ENCODE data around the gene LRRC18.

LRRC18 gene

GRCh38 chr10:48945441-48946130 lies 5.9 kb upstream of the LRRC18 start:
- no peaks in the 10 kb centered on the region for H3K27me3 ChIP-seq (ENCODE audit: control insufficient read depth in 1 of 2, insufficient read depth in 2 of 2, low read length in 2 of 2)
- H3K9ac ChIP-seq (ENCODE audit: low read length): no peak overlapping the region
- no peaks in the 10 kb centered on the region for H3K36me3 ChIP-seq (ENCODE audit: insufficient read depth, low read length)
- H3K27ac ChIP-seq (ENCODE audit: low read depth, low read length): no peak overlapping the region
- no peaks in the 10 kb centered on the region for H3K9me3 ChIP-seq (ENCODE audit: low read length)
- no peaks in the 10 kb centered on the region for H3K4me1 ChIP-seq (ENCODE audit: insufficient read depth, low read length)
- no peak overlapping the region for H3K4me3 ChIP-seq (ENCODE audit: low read depth in 1 of 2, low read length in 2 of 2)

GRCh38 chr10:48944171-48944570 lies 4.5 kb upstream of the LRRC18 start:
- no peak overlapping the region for H3K9ac ChIP-seq (ENCODE audit: low read length)
- no peaks in the 10 kb centered on the region for H3K36me3 ChIP-seq (ENCODE audit: insufficient read depth, low read length)
- no peaks in the 10 kb centered on the region for H3K4me1 ChIP-seq (ENCODE audit: insufficient read depth, low read length)
- H3K27me3 ChIP-seq (ENCODE audit: control insufficient read depth in 1 of 2, insufficient read depth in 2 of 2, low read length in 2 of 2): no peaks in the 10 kb centered on the region
- H3K4me3 ChIP-seq (ENCODE audit: low read depth in 1 of 2, low read length in 2 of 2): no peak overlapping the region
- H3K9me3 ChIP-seq (ENCODE audit: low read length): no peaks in the 10 kb centered on the region
- H3K27ac ChIP-seq (ENCODE audit: low read depth, low read length): no peak overlapping the region

- H3K4me1 ChIP-seq (ENCODE audit: insufficient read depth, low read length): no peaks in the 10 kb centered on the region
- H3K27me3 ChIP-seq (ENCODE audit: control insufficient read depth in 1 of 2, insufficient read depth in 2 of 2, low read length in 2 of 2): no peaks in the 10 kb centered on the region
- no peaks in the 10 kb centered on the region for H3K36me3 ChIP-seq (ENCODE audit: insufficient read depth, low read length)
Measured at GRCh38 chr10:48943096-48943495, 3.5 kb upstream of the LRRC18 start.

GRCh38 chr10:48941427-48942075 lies 1.9 kb upstream of the LRRC18 start:
- Histone ChIP-seq H3K27me3 (ENCODE audit: control insufficient read depth in 1 of 2, insufficient read depth in 2 of 2, low read length in 2 of 2) (no peaks in the 10 kb centered on the region), H3K27ac (ENCODE audit: low read depth, low read length) (no peak overlapping the region), H3K4me1 (ENCODE audit: insufficient read depth, low read length) (no peaks in the 10 kb centered on the region), H3K9ac (ENCODE audit: low read length) (no peak overlapping the region), H3K36me3 (ENCODE audit: insufficient read depth, low read length) (no peaks in the 10 kb centered on the region), H3K4me3 (ENCODE audit: low read depth in 1 of 2, low read length in 2 of 2) (no peak overlapping the region), H3K9me3 (ENCODE audit: low read length) (no peaks in the 10 kb centered on the region)

More at GRCh38 chr10:48943096-48943495, 3.5 kb upstream of the LRRC18 start:
- H3K4me3 ChIP-seq (ENCODE audit: low read depth in 1 of 2, low read length in 2 of 2): no peak overlapping the region
- H3K9me3 ChIP-seq (ENCODE audit: low read length): no peaks in the 10 kb centered on the region
- no peak overlapping the region for H3K9ac ChIP-seq (ENCODE audit: low read length)
- no peak overlapping the region for H3K27ac ChIP-seq (ENCODE audit: low read depth, low read length)

- Histone ChIP-seq H3K27ac (ENCODE audit: low read depth, low read length) (no peak overlapping the region), H3K4me1 (ENCODE audit: insufficient read depth, low read length) (no peaks in the 10 kb centered on the region), H3K4me3 (ENCODE audit: low read depth in 1 of 2, low read length in 2 of 2) (no peak overlapping the region), H3K9ac (ENCODE audit: low read length) (no peak overlapping the region), H3K9me3 (ENCODE audit: low read length) (no peaks in the 10 kb centered on the region), H3K36me3 (ENCODE audit: insufficient read depth, low read length) (no peaks in the 10 kb centered on the region), H3K27me3 (ENCODE audit: control insufficient read depth in 1 of 2, insufficient read depth in 2 of 2, low read length in 2 of 2) (no peaks in the 10 kb centered on the region)
Measured at GRCh38 chr10:48940958-48941357, 1.3 kb upstream of the LRRC18 start.

GRCh38 chr10:48940372-48940771 lies 732 bp upstream of the LRRC18 start:
- H3K27ac ChIP-seq (ENCODE audit: low read depth, low read length): no peak overlapping the region

GRCh38 chr10:48938990-48939536 lies 577 bp downstream of the LRRC18 start:
- Histone ChIP-seq H3K36me3 (ENCODE audit: insufficient read depth, low read length) (no peaks in the 10 kb centered on the region), H3K9ac (ENCODE audit: low read length) (no peak overlapping the region), H3K27me3 (ENCODE audit: control insufficient read depth in 1 of 2, insufficient read depth in 2 of 2, low read length in 2 of 2) (no peaks in the 10 kb centered on the region), H3K4me3 (ENCODE audit: low read depth in 1 of 2, low read length in 2 of 2) (no peak overlapping the region), H3K4me1 (ENCODE audit: insufficient read depth, low read length) (no peaks in the 10 kb centered on the region), H3K27ac (ENCODE audit: low read depth, low read length) (no peak overlapping the region), H3K9me3 (ENCODE audit: low read length) (no peaks in the 10 kb centered on the region)

More at GRCh38 chr10:48940372-48940771, 732 bp upstream of the LRRC18 start:
- no peaks in the 10 kb centered on the region for H3K36me3 ChIP-seq (ENCODE audit: insufficient read depth, low read length)
- H3K9ac ChIP-seq (ENCODE audit: low read length): no peak overlapping the region
- H3K9me3 ChIP-seq (ENCODE audit: low read length): no peaks in the 10 kb centered on the region
- no peaks in the 10 kb centered on the region for H3K27me3 ChIP-seq (ENCODE audit: control insufficient read depth in 1 of 2, insufficient read depth in 2 of 2, low read length in 2 of 2)
- H3K4me1 ChIP-seq (ENCODE audit: insufficient read depth, low read length): no peaks in the 10 kb centered on the region
- H3K4me3 ChIP-seq (ENCODE audit: low read depth in 1 of 2, low read length in 2 of 2): no peak overlapping the region

GRCh38 chr10:48938281-48938680 lies 1.4 kb downstream of the LRRC18 start:
- H3K36me3 ChIP-seq (ENCODE audit: insufficient read depth, low read length): no peaks in the 10 kb centered on the region
- no peaks in the 10 kb centered on the region for H3K9me3 ChIP-seq (ENCODE audit: low read length)
- H3K4me3 ChIP-seq (ENCODE audit: low read depth in 1 of 2, low read length in 2 of 2): no peak overlapping the region
- no peaks in the 10 kb centered on the region for H3K27me3 ChIP-seq (ENCODE audit: control insufficient read depth in 1 of 2, insufficient read depth in 2 of 2, low read length in 2 of 2)
- H3K4me1 ChIP-seq (ENCODE audit: insufficient read depth, low read length): no peaks in the 10 kb centered on the region
- no peak overlapping the region for H3K9ac ChIP-seq (ENCODE audit: low read length)
- no peak overlapping the region for H3K27ac ChIP-seq (ENCODE audit: low read depth, low read length)

- Histone ChIP-seq H3K27ac (ENCODE audit: low read depth, low read length) (no peak overlapping the region), H3K9ac (ENCODE audit: low read length) (no peak overlapping the region), H3K9me3 (ENCODE audit: low read length) (no peaks in the 10 kb centered on the region), H3K36me3 (ENCODE audit: insufficient read depth, low read length) (no peaks in the 10 kb centered on the region), H3K4me3 (ENCODE audit: low read depth in 1 of 2, low read length in 2 of 2) (no peak overlapping the region), H3K4me1 (ENCODE audit: insufficient read depth, low read length) (no peaks in the 10 kb centered on the region), H3K27me3 (ENCODE audit: control insufficient read depth in 1 of 2, insufficient read depth in 2 of 2, low read length in 2 of 2) (no peaks in the 10 kb centered on the region)
Measured at GRCh38 chr10:48937796-48938195, 1.8 kb downstream of the LRRC18 start.

- Histone ChIP-seq H3K9me3 (ENCODE audit: low read length) (no peaks in the 10 kb centered on the region), H3K4me1 (ENCODE audit: insufficient read depth, low read length) (no peaks in the 10 kb centered on the region), H3K9ac (ENCODE audit: low read length) (no peak overlapping the region), H3K27ac (ENCODE audit: low read depth, low read length) (no peak overlapping the region), H3K27me3 (ENCODE audit: control insufficient read depth in 1 of 2, insufficient read depth in 2 of 2, low read length in 2 of 2) (no peaks in the 10 kb centered on the region), H3K4me3 (ENCODE audit: low read depth in 1 of 2, low read length in 2 of 2) (no peak overlapping the region), H3K36me3 (ENCODE audit: insufficient read depth, low read length) (no peaks in the 10 kb centered on the region)
Measured at GRCh38 chr10:48935577-48935976, 4.1 kb downstream of the LRRC18 start.

- H3K36me3 ChIP-seq (ENCODE audit: insufficient read depth, low read length): no peaks in the 10 kb centered on the region
- H3K27ac ChIP-seq (ENCODE audit: low read depth, low read length): no peak overlapping the region
- no peaks in the 10 kb centered on the region for H3K9me3 ChIP-seq (ENCODE audit: low read length)
- no peaks in the 10 kb centered on the region for H3K4me1 ChIP-seq (ENCODE audit: insufficient read depth, low read length)
- no peak overlapping the region for H3K4me3 ChIP-seq (ENCODE audit: low read depth in 1 of 2, low read length in 2 of 2)
- H3K9ac ChIP-seq (ENCODE audit: low read length): no peak overlapping the region
- H3K27me3 ChIP-seq (ENCODE audit: control insufficient read depth in 1 of 2, insufficient read depth in 2 of 2, low read length in 2 of 2): no peaks in the 10 kb centered on the region
Measured at GRCh38 chr10:48934672-48935501, 4.8 kb downstream of the LRRC18 start.

Data from muscle layer of colon (tissue), 2 donors.